Measurements from ENCODE around the gene PCNT.

PCNT gene

GRCh38 chr21:46480466-46480865 lies 156.5 kb downstream of the PCNT start:
- H3K27me3 ChIP-seq (ENCODE audit: insufficient read depth, poor library complexity, severe bottlenecking), result no peaks in the 10 kb centered on the region
- no peak for DNase-seq (ENCODE audit: low read depth in 1 of 2, low spot score in 1 of 2)
- no peak overlapping the region for H3K4me3 ChIP-seq (replicated peaks; ENCODE audit: insufficient read depth, low read length)
- TF ChIP-seq GABPA (IDR thresholded peaks at IDR 0.05; ENCODE audit: low read depth), result no peak
- TF ChIP-seq CTCF (IDR thresholded peaks at IDR 0.05; ENCODE audit: insufficient read depth, low read length), result no peak
- no peak for TF ChIP-seq SPI1 (IDR thresholded peaks at IDR 0.05; ENCODE audit: borderline replicate concordance, low read depth)
- no peak overlapping the region for H3K27ac ChIP-seq (replicated peaks)

GRCh38 chr21:46482225-46482845 lies 158.4 kb downstream of the PCNT start:
- no peak overlapping the region for H3K4me3 ChIP-seq (replicated peaks; ENCODE audit: insufficient read depth, low read length)
- no peak for TF ChIP-seq POLR2AphosphoS5 (IDR thresholded peaks at IDR 0.05; ENCODE audit: low read depth)
- no peak for TF ChIP-seq SPI1 (IDR thresholded peaks at IDR 0.05; ENCODE audit: borderline replicate concordance, low read depth)
- no peak for TF ChIP-seq REST (IDR thresholded peaks at IDR 0.05; ENCODE audit: insufficient replicate concordance, low read depth)
- TF ChIP-seq GABPA (IDR thresholded peaks at IDR 0.05; ENCODE audit: low read depth), result no peak
- no peak for TF ChIP-seq CTCF (IDR thresholded peaks at IDR 0.05; ENCODE audit: insufficient read depth, low read length)
- no peaks in the 10 kb centered on the region for H3K27me3 ChIP-seq (ENCODE audit: insufficient read depth, poor library complexity, severe bottlenecking)
- no peak for DNase-seq (ENCODE audit: low read depth in 1 of 2, low spot score in 1 of 2)
- H3K27ac ChIP-seq (replicated peaks), result no peak overlapping the region

GRCh38 chr21:46482846-46483231 lies 158.9 kb downstream of the PCNT start:
- no peak overlapping the region for H3K4me3 ChIP-seq (replicated peaks; ENCODE audit: insufficient read depth, low read length)
- DNase-seq (ENCODE audit: low read depth in 1 of 2, low spot score in 1 of 2), result no peak
- TF ChIP-seq SPI1 (IDR thresholded peaks at IDR 0.05; ENCODE audit: borderline replicate concordance, low read depth), result no peak
- no peak for TF ChIP-seq CTCF (IDR thresholded peaks at IDR 0.05; ENCODE audit: insufficient read depth, low read length)
- no peak for TF ChIP-seq GABPA (IDR thresholded peaks at IDR 0.05; ENCODE audit: low read depth)
- no peak for TF ChIP-seq REST (IDR thresholded peaks at IDR 0.05; ENCODE audit: insufficient replicate concordance, low read depth)
- no peak for TF ChIP-seq POLR2AphosphoS5 (IDR thresholded peaks at IDR 0.05; ENCODE audit: low read depth)
- no peak overlapping the region for H3K27ac ChIP-seq (replicated peaks)
- H3K27me3 ChIP-seq (ENCODE audit: insufficient read depth, poor library complexity, severe bottlenecking), result no peaks in the 10 kb centered on the region
